ENCODE results near the gene TMEM151B.

GRCh38 chr6:44269921-44270525 is at the start of gene TMEM151B:
- TF ChIP-seq CTCF (IDR thresholded peaks at IDR 0.05; ENCODE audit: low read depth, low read length) (no peak), EZH2phosphoT487 (IDR thresholded peaks at IDR 0.05; ENCODE audit: low read depth) (no peak)

All from OCI-LY3 (cell line).